Gastroesophageal sphincter (tissue), 4 donors: ENCODE measurements around the gene VIM. TPM values are rescaled to one million over a fixed set of nuclear protein-coding genes. Genes with fewer than 3 reads are reported as not detected.
"Not testable (repeated sequence)": the region's sequence is repeated elsewhere in the genome, so short reads cannot be mapped to it uniquely, and the experiment has no call there.

Experiments used
- ATAC-seq: fragments of 150-250 bp; one replicate; pipeline ENCODE4 v1.9.1; 2016; ENCODE audit warnings: mild to moderate bottlenecking, moderate library complexity
- H3K27ac ChIP-seq, 4 donors: fragments of 200-600 bp; sonication (generic) in 3 of 4; 1 replicate in 3 of 4; 2 replicates in 1 of 4; pipeline ENCODE4 v1.5.1; 2016 to 2019
- H3K27me3 ChIP-seq: fragments of 200-600 bp; sonication (generic); one replicate; pipeline ENCODE4 v1.5.1; 2019
- H3K36me3 ChIP-seq, 2 donors: fragments of 200-600 bp; sonication (generic); one replicate each; pipeline ENCODE4 v1.5.1; 2019; ENCODE audit warnings: control low read depth in 1 of 2
- H3K4me1 ChIP-seq, 3 donors: fragments of 200-600 bp; sonication (generic); 1 replicate in 2 of 3; 2 replicates in 1 of 3; pipeline ENCODE4 v1.5.1; 2016 to 2019; ENCODE audit warnings: control low read depth in 2 of 3
- H3K4me3 ChIP-seq, 2 donors: fragments of 200-600 bp; sonication (generic); one replicate each; pipeline ENCODE4 v1.5.1; 2019; ENCODE audit warnings: mild to moderate bottlenecking in 1 of 2, moderate library complexity in 1 of 2
- H3K9me3 ChIP-seq, 3 donors: fragments of 200-600 bp; sonication (generic); one replicate each; pipeline ENCODE4 v1.5.1; 2017 to 2019; ENCODE audit warnings: control low read depth in 2 of 3
- EP300 ChIP-seq: sonication (generic); formaldehyde crosslinking; IDR thresholded peaks from one replicate; pipeline ENCODE4 v1.6.1; 2017; ENCODE audit warnings: antibody characterized with exemption, mild to moderate bottlenecking
- POLR2A ChIP-seq, 2 donors: fragments of 450-650 bp; IDR thresholded peaks; one replicate each; pipeline ENCODE4 v1.6.1; 2017; ENCODE audit warnings: antibody characterized with exemption in 2 of 2, mild to moderate bottlenecking in 2 of 2, moderate library complexity in 1 of 2
- POLR2AphosphoS5 ChIP-seq: sonication (generic); formaldehyde crosslinking; IDR thresholded peaks from one replicate; pipeline ENCODE4 v1.6.1; 2017; ENCODE audit warnings: antibody characterized with exemption
- WGBS, 2 donors: methylation state at CpG; one replicate each; pipeline ENCODE4 v1.1.5; 2018; ENCODE audit warnings: low coverage in 1 of 2; 5-methylcytosine and 5-hydroxymethylcytosine counted together
- total RNA-seq, 4 donors: library from RNA; depleted of rRNA; stranded (reverse); fragments of >200 nt; gene quantifications; one replicate each; pipeline ENCODE4 v1.1.0, GENCODE V29; 2016
- TF ChIP-seq, protein P1 (sequence below), 4 experiments: fragments of 200-600 bp in 2 of 4; fragments of 450-650 bp in 2 of 4; sonication (generic) in 1 of 4; IDR thresholded peaks; one replicate each; pipeline ENCODE4 v1.5.1; 2017 to 2019; ENCODE audit warnings: antibody characterized with exemption in 4 of 4, mild to moderate bottlenecking in 2 of 4, moderate library complexity in 2 of 4

Gene VIM
- total RNA-seq, 4 donors from 2014 or later = 1,560 to 2,767 (median 2,026) TPM

DNA sequence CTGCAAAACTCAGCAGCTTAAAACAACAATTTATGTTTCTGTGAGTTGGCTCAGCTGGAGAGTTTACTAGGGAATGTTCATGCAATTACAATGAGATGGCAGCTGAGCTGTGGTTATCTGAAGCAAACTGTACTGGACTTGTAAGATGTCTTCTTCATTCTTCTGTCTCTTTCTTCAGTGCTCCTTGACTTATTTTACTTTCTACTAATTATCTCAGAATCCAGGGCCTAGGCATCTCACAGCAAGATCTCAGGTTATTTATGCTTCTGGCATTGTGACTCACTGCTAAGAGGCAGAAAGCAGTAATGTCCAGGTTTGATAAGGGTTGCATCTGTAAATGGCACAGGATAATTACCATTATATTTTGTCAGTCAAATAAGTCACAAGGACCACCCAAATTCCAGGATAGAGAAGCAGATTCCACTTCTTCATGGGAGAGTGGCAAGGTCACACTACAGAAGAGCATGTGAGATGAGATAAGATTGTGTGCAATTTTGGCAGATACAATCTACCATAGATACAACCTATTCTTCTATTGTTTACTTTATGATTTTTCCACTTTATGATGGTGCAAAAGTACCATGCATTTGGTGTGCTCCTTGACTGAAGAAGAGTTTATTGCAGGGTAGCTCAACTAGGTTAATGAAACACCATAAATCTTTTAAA is 16.8 kb downstream of the VIM start:
- H3K36me3 ChIP-seq = no peaks in the 10 kb centered on the region
- no peak overlapping the region for H3K27ac ChIP-seq
- no peak for ATAC-seq
- no peaks in the 10 kb centered on the region for H3K4me1 ChIP-seq
- H3K9me3 ChIP-seq = peaks cover 0 to 8% (median 0%) of the 10 kb centered on the region in 3 donors
- no peaks in the 10 kb centered on the region for H3K27me3 ChIP-seq
- no peak overlapping the region for H3K4me3 ChIP-seq
- TF ChIP-seq POLR2A (IDR thresholded peaks at IDR 0.05) (no peak), POLR2AphosphoS5 (no peak), EP300 (no peak)
- TF ChIP-seq, protein P1, sequence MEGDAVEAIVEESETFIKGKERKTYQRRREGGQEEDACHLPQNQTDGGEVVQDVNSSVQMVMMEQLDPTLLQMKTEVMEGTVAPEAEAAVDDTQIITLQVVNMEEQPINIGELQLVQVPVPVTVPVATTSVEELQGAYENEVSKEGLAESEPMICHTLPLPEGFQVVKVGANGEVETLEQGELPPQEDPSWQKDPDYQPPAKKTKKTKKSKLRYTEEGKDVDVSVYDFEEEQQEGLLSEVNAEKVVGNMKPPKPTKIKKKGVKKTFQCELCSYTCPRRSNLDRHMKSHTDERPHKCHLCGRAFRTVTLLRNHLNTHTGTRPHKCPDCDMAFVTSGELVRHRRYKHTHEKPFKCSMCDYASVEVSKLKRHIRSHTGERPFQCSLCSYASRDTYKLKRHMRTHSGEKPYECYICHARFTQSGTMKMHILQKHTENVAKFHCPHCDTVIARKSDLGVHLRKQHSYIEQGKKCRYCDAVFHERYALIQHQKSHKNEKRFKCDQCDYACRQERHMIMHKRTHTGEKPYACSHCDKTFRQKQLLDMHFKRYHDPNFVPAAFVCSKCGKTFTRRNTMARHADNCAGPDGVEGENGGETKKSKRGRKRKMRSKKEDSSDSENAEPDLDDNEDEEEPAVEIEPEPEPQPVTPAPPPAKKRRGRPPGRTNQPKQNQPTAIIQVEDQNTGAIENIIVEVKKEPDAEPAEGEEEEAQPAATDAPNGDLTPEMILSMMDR (IDR thresholded peaks at IDR 0.05) = no peak

DNA sequence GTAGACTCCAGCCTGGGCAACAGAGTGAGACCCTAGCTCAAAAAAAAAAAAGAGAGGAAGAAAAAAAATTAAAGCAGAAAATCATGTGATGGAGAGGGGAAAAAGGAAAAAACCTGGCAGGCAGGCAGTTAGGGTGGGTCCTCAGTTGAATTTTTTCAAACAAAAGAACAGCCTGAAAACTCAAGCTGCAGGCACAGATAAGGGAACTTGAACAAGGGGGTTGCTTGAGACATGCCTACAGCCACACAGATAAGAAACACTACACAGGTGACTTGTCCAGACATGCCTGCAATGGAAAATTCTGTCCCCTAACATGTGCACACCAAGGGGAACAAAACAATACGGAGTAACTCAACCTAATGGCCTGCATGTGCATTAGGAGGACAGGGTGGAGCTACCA is 19.2 kb downstream of the VIM start:
- Histone ChIP-seq H3K4me3 (no peak overlapping the region), H3K4me1 (no peaks in the 10 kb centered on the region), H3K9me3 (peaks cover 0 to 1% (median 0%) of the 10 kb centered on the region in 3 donors), H3K36me3 (no peaks in the 10 kb centered on the region), H3K27ac (no peak overlapping the region), H3K27me3 (no peaks in the 10 kb centered on the region)
- ATAC-seq = no peak
- no peak for TF ChIP-seq EP300
- no peak for TF ChIP-seq POLR2AphosphoS5
- TF ChIP-seq, protein P1 (IDR thresholded peaks at IDR 0.05) = no peak
- no peak for TF ChIP-seq POLR2A (IDR thresholded peaks at IDR 0.05)
- 86 to 100% methylated on average over 1 of the region's 1 CpG for WGBS, 2 donors

DNA sequence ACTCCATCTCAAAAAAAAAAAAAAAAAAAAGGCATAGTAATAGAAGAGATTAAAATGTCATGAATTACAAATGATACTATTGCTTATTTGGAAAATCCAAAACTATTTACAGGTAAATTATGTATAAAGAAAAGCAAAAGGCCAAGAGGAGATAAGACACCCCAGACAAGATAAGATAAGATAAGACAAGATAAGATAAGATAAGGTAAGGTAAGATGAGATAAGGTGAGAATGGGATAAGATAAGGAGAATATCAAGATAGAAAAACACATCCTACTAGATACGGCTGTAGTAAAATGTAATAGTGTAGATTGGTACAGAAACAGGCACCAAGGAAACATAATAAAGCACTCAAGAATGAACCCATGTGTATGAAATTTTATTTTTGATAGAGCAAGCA is 20.9 kb downstream of the VIM start:
- Histone ChIP-seq H3K4me1 (no peaks in the 10 kb centered on the region), H3K27me3 (no peaks in the 10 kb centered on the region), H3K36me3 (no peaks in the 10 kb centered on the region), H3K9me3 (no peaks in the 10 kb centered on the region), H3K27ac (no peak overlapping the region), H3K4me3 (no peak overlapping the region)
- 82 to 86% methylated on average over 1 of the region's 1 CpG for WGBS, 2 donors
- ATAC-seq = no peak
- TF ChIP-seq POLR2AphosphoS5 = no peak
- TF ChIP-seq EP300 = no peak
- no peak for TF ChIP-seq POLR2A (IDR thresholded peaks at IDR 0.05)
- TF ChIP-seq, protein P1 (IDR thresholded peaks at IDR 0.05) = no peak

DNA sequence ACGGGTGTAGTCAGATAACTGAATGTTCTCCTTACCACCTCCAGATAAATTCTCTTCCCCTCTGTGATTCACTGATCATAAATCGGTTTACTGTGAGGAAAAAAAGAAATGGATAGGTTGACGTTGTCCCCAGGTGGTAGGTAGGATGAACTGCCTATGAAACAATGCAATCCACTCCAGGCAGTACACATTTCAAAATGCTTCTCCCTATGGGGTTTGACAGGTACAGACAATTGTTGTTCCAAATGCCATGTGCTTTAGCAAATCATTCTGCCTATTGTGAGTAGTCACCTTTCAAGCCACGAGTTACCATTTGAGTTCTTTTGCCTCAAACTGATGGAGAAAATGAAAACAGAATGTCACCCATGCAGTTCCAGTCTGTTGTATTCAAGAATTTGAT is 21.8 kb downstream of the VIM start:
- WGBS, 2 donors = 53 to 58% methylated on average over 4 of the region's 4 CpGs
- no peak for ATAC-seq

DNA sequence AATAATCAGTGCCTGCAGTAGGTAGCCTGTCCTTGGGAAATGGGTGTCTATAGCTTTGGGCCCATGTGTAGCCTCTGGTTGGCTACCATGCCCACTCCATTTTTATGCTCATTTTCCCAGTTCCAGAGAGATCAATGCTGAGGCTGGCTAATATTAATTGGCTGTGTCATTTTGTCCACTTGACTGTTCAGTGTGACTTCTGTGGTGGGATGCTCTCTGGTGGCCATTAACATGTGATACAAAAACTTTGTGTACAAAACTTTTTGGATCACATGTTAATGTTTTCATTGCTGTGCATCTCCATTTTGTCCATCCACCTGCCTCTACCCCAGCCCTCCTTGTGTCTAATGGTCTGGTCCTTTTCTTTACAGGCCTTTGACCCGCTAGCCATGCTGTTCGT is 22.7 kb downstream of the VIM start:
- ATAC-seq = no peak
- TF ChIP-seq, protein P1 (IDR thresholded peaks at IDR 0.05) = peak in 2 of 4 experiments; percentile 13 to 17
- TF ChIP-seq POLR2A (IDR thresholded peaks at IDR 0.05) = no peak
- Histone ChIP-seq H3K36me3 (no peaks in the 10 kb centered on the region), H3K27me3 (no peaks in the 10 kb centered on the region), H3K4me3 (no peak overlapping the region), H3K27ac (no peak overlapping the region), H3K4me1 (no peaks in the 10 kb centered on the region), H3K9me3 (no peaks in the 10 kb centered on the region)
- WGBS, 2 donors = 85 to 92% methylated on average over 2 of the region's 2 CpGs

More for the DNA sequence above, 21.8 kb downstream of the VIM start:
- Histone ChIP-seq H3K4me1 (no peaks in the 10 kb centered on the region), H3K9me3 (no peaks in the 10 kb centered on the region), H3K36me3 (no peaks in the 10 kb centered on the region), H3K4me3 (no peak overlapping the region), H3K27ac (no peak overlapping the region), H3K27me3 (no peaks in the 10 kb centered on the region)
- TF ChIP-seq, protein P1 (IDR thresholded peaks at IDR 0.05) = peak in 2 of 4 experiments; percentile 22 to 25
- no peak for TF ChIP-seq EP300
- no peak for TF ChIP-seq POLR2AphosphoS5

DNA sequence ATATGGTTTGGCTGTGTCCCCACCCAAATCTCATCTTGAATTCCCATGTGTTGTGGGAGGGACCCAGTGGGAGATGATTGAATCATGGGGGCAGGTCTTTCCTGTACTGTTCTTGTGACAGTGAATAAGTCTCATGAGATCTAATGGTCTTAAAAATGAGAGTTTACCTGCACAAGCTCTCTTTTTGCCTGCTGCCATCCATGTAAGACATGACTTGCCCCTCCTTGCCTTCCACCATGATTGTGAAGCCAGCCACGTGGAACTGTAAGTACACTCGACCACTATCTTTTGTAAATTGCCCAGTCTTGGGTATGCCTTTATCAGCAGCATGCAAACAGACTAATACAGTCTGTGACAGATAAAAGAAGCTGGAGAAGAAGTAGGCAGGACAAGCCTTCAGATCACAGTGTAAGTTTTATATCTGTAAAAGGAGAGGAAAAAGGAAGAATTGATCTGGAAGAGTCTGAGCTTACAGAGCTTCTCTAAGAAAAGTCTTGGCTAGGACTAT is 26.6 kb downstream of the VIM start:
- WGBS, 2 donors = 71 to 83% methylated on average over 1 of the region's 2 CpGs
- ATAC-seq, H3K27ac ChIP-seq, H3K4me3 ChIP-seq, H3K27me3 ChIP-seq, H3K9me3 ChIP-seq, H3K36me3 ChIP-seq, H3K4me1 ChIP-seq: not testable (repeated sequence)
